ENCODE results near the gene THSD4.

Gene THSD4

DNA sequence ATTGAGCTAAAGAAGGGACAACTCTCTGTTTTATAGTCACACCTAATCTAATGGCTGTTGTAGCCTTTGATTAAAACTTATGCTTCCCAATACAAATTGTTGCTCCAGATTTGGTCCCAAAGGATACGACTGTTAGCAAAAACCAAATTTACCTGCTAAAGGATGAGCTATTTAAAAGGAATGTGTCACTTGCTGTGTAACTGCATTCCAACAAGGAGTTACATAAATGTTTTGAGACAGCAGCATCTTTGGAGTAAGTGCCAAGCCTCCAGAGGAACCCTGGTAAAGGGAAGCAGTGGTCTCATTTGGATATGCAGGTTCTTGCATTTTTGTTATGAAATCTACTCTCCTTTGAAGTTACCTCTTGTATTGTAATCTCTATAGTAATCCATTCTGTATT is 233.3 kb downstream of the THSD4 start:
- H3K4me2 ChIP-seq (ENCODE audit: low read length): no peak overlapping the region
- no peak overlapping the region for H3K9ac ChIP-seq (ENCODE audit: low read length)
- TF ChIP-seq EZH2phosphoT487 (IDR thresholded peaks at IDR 0.05; ENCODE audit: low read depth): no peak
- TF ChIP-seq CTCF (IDR thresholded peaks at IDR 0.05; ENCODE audit: low read depth, low read length): no peak
- no peak overlapping the region for H3K27ac ChIP-seq (ENCODE audit: low read length)
- no peaks in the 10 kb centered on the region for H4K20me1 ChIP-seq (ENCODE audit: insufficient read depth, low read length)
- H3K27me3 ChIP-seq (ENCODE audit: low read depth, low read length): peaks cover 55% of the 10 kb centered on the region
- no peaks in the 10 kb centered on the region for H3K4me1 ChIP-seq (ENCODE audit: low read length)
- H3K79me2 ChIP-seq (ENCODE audit: low read length): no peaks in the 10 kb centered on the region
- no peak overlapping the region for H2AFZ ChIP-seq (ENCODE audit: low read depth, low read length)
- no peak overlapping the region for H3K4me3 ChIP-seq (ENCODE audit: low read length)
- H3K36me3 ChIP-seq (replicated peaks; ENCODE audit: low read depth, low read length): no peaks in the 10 kb centered on the region
- H3K9me3 ChIP-seq (ENCODE audit: insufficient read depth, low read length): no peaks in the 10 kb centered on the region

DNA sequence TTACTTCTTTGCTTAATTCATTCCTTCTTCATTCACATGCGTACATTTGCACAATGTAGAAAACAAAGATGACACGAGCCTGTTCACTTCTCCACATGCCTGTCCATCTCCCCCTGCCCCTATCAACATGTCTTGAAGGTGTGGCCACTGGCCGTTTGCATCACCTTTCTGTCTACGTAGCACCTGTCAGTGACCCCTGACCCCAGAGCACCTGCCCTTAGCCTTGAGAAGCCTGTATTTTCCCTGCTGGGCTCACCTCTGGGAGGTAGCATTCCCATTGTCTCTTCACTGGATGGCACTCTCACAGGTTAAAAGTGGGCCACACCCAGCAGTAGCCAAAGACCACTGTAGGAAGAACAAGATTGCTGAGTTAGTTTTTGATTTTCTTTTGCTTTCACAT is 234.1 kb downstream of the THSD4 start:
- H3K27me3 ChIP-seq (ENCODE audit: low read depth, low read length): peaks cover 58% of the 10 kb centered on the region
- H3K9ac ChIP-seq (ENCODE audit: low read length): no peak overlapping the region
- no peak overlapping the region for H3K4me3 ChIP-seq (ENCODE audit: low read length)
- no peaks in the 10 kb centered on the region for H4K20me1 ChIP-seq (ENCODE audit: insufficient read depth, low read length)
- H2AFZ ChIP-seq (ENCODE audit: low read depth, low read length): no peak overlapping the region
- no peaks in the 10 kb centered on the region for H3K79me2 ChIP-seq (ENCODE audit: low read length)
- H3K36me3 ChIP-seq (replicated peaks; ENCODE audit: low read depth, low read length): no peaks in the 10 kb centered on the region
- H3K4me2 ChIP-seq (ENCODE audit: low read length): no peak overlapping the region
- no peak overlapping the region for H3K27ac ChIP-seq (ENCODE audit: low read length)
- no peaks in the 10 kb centered on the region for H3K4me1 ChIP-seq (ENCODE audit: low read length)
- no peak for TF ChIP-seq EZH2phosphoT487 (IDR thresholded peaks at IDR 0.05; ENCODE audit: low read depth)
- no peak for TF ChIP-seq CTCF (IDR thresholded peaks at IDR 0.05; ENCODE audit: low read depth, low read length)
- H3K9me3 ChIP-seq (ENCODE audit: insufficient read depth, low read length): no peaks in the 10 kb centered on the region

DNA sequence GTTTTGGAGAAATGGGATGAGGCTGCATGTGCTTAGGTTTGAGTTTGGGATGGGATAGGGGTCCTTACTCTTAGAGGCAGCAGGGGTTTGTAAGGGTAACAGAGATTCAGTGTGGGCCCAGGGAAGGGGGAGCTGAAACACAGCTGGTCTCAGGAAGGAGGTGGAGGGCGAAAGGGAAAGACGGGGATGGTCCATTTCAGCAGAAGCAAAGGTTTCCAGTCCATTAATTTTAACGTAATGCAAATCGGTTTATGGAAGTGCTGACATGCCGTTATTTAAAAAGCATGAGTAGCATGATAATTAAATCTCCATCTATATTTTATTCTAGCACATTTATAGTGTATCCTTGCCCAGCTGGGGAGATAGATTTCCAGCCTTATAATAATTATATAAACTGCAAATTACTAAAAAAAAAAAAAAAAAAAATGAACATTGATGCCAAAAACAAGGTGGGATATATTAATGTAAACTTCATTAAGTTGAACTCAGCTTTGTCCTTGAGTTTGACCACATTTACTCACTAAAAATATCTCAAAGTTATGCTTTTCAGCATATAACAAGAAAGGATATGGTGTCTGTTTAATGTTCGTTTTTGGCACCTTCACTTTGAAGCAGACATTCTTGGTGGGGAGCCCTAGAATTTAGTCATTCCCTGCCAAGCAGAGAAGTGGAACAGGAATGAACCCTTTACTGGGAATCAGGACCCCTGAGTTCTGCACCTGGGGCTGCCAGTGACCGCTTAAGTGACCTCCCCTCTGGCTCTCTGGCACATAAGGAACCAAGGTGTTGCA is 234.7 kb downstream of the THSD4 start:
- H3K4me2 ChIP-seq (ENCODE audit: low read length): no peak overlapping the region

More for the DNA sequence above, 234.7 kb downstream of the THSD4 start:
- Histone ChIP-seq H3K9ac (ENCODE audit: low read length) (no peak overlapping the region), H3K27ac (ENCODE audit: low read length) (no peak overlapping the region), H3K4me3 (ENCODE audit: low read length) (no peak overlapping the region), H3K4me1 (ENCODE audit: low read length) (no peaks in the 10 kb centered on the region), H3K9me3 (ENCODE audit: insufficient read depth, low read length) (no peaks in the 10 kb centered on the region), H4K20me1 (ENCODE audit: insufficient read depth, low read length) (no peaks in the 10 kb centered on the region), H3K79me2 (ENCODE audit: low read length) (no peaks in the 10 kb centered on the region), H3K27me3 (ENCODE audit: low read depth, low read length) (peaks cover 58% of the 10 kb centered on the region), H3K36me3 (replicated peaks; ENCODE audit: low read depth, low read length) (no peaks in the 10 kb centered on the region), H2AFZ (ENCODE audit: low read depth, low read length) (no peak overlapping the region)
- TF ChIP-seq EZH2phosphoT487 (IDR thresholded peaks at IDR 0.05; ENCODE audit: low read depth) (no peak), CTCF (IDR thresholded peaks at IDR 0.05; ENCODE audit: low read depth, low read length) (no peak)

Data from OCI-LY3 (cell line).